Esophagus muscularis mucosa (tissue), 3 donors: ENCODE measurements around the gene SUPT20H.

Source experiments
- POLR2A ChIP-seq: fragments of 450-650 bp; IDR thresholded peaks from one replicate; pipeline ENCODE4 v1.6.1; 2017; ENCODE audit warnings: antibody characterized with exemption, moderate library complexity, mild to moderate bottlenecking, low read depth
- POLR2AphosphoS5 ChIP-seq, 2 donors: sonication (generic); formaldehyde crosslinking; IDR thresholded peaks; one replicate each; pipeline ENCODE4 v1.6.1; 2017; ENCODE audit warnings: antibody characterized with exemption in 2 of 2
- TF ChIP-seq, protein P1 (sequence below), 3 experiments: fragments of 200-600 bp in 2 of 3; fragments of 450-650 bp in 1 of 3; sonication (generic) in 2 of 3; IDR thresholded peaks; one replicate each; pipeline ENCODE4 v1.5.1; 2017 to 2019; ENCODE audit warnings: antibody characterized with exemption in 3 of 3, mild to moderate bottlenecking in 2 of 3, moderate library complexity in 1 of 3

DNA sequence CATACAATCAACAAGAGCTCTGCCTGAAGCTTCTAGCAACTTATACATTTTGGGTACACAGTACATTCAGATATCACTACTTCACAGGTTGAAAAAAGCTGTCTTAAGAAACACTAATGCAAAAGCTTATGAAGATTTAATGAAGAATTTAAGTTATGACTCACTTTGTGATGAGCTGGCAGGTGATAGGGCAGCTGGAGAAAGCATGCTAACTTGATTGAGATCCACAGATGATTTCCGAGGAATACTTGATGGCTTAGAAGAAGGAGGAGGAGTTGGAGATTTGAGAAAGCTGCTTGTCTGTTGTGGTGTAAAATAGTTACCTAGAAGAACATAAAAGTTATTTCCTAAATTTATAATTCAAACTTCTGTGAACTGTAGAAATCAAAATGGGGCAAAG lies 35.6 kb downstream of the SUPT20H start:
- TF ChIP-seq, protein P1, sequence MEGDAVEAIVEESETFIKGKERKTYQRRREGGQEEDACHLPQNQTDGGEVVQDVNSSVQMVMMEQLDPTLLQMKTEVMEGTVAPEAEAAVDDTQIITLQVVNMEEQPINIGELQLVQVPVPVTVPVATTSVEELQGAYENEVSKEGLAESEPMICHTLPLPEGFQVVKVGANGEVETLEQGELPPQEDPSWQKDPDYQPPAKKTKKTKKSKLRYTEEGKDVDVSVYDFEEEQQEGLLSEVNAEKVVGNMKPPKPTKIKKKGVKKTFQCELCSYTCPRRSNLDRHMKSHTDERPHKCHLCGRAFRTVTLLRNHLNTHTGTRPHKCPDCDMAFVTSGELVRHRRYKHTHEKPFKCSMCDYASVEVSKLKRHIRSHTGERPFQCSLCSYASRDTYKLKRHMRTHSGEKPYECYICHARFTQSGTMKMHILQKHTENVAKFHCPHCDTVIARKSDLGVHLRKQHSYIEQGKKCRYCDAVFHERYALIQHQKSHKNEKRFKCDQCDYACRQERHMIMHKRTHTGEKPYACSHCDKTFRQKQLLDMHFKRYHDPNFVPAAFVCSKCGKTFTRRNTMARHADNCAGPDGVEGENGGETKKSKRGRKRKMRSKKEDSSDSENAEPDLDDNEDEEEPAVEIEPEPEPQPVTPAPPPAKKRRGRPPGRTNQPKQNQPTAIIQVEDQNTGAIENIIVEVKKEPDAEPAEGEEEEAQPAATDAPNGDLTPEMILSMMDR (IDR thresholded peaks at IDR 0.05), result no peak
- TF ChIP-seq POLR2A (no peak), POLR2AphosphoS5 (IDR thresholded peaks at IDR 0.05) (no peak)
